Neural progenitor cell (in vitro differentiated cells): ENCODE results near the gene CYTL1.

Source experiments
- CTCF ChIP-seq: fragments of 200-600 bp; sonication (generic); IDR thresholded peaks from 2 replicates; pipeline ENCODE4 v1.5.1; 2017; ENCODE audit warnings: antibody characterized with exemption, mild to moderate bottlenecking
- EZH2 ChIP-seq: fragments of 200-600 bp; sonication (generic); IDR thresholded peaks from 2 replicates; pipeline ENCODE4 v1.6.1; 2017; ENCODE audit warnings: antibody characterized with exemption, mild to moderate bottlenecking, moderate library complexity
- EZH2phosphoT487 ChIP-seq: fragments of 200-600 bp; sonication (generic); IDR thresholded peaks from 2 replicates; pipeline ENCODE4 v1.6.1; 2017; ENCODE audit warnings: antibody characterized with exemption

GRCh38 chr4:5032813-5033212 lies 13.6 kb upstream of the CYTL1 start:
- TF ChIP-seq EZH2phosphoT487 (no peak), CTCF (no peak), EZH2 (no peak)
